Natural killer cell (primary cell): ENCODE measurements around the gene CERCAM. TPM values are rescaled to one million over a fixed set of nuclear protein-coding genes. Genes with fewer than 3 reads are reported as not detected.

Experiments used
- ATAC-seq, 3 donors: fragments of 150-1000 bp in 2 of 3; fragments of 200-7000 bp in 1 of 3; cut with Tn5 transposase; 1 replicate in 1 of 3; 2 replicates in 2 of 3; pipeline ENCODE4 v1.10.0; 2021; ENCODE audit warnings: mild to moderate bottlenecking in 2 of 3, moderate library complexity in 2 of 3
- DNase-seq, 2 donors: peaks; one replicate each; pipeline versions ENCODE4 v3.0.0 to v3.0.0-alpha.2; 2013 to 2021; ENCODE audit warnings: mixed read lengths in 1 of 2
- H3K27ac ChIP-seq: one replicate; pipeline ENCODE4 v1.5.1; 2013; ENCODE audit warnings: mild to moderate bottlenecking, low read length
- H3K27me3 ChIP-seq: one replicate; pipeline ENCODE4 v1.6.1; 2013; ENCODE audit warnings: low read length; ENCODE audit not compliant: control insufficient read depth, insufficient read depth
- H3K36me3 ChIP-seq: one replicate; pipeline ENCODE4 v1.6.1; 2013; ENCODE audit warnings: low read length; ENCODE audit not compliant: control insufficient read depth, insufficient read depth
- H3K4me1 ChIP-seq: one replicate; pipeline ENCODE4 v1.6.1; 2013; ENCODE audit warnings: low read length; ENCODE audit not compliant: control insufficient read depth, insufficient read depth
- H3K4me3 ChIP-seq: one replicate; pipeline ENCODE4 v1.5.1; 2013; ENCODE audit warnings: low read length
- H3K9me3 ChIP-seq: one replicate; pipeline ENCODE4 v1.6.1; 2013; ENCODE audit warnings: low read length; ENCODE audit not compliant: control insufficient read depth, insufficient read depth
- H3K27ac Mint-ChIP-seq, 2 donors: one replicate each; pipeline ENCODE4 v1.8.0; 2022; ENCODE audit warnings: mild to moderate bottlenecking in 2 of 2, mixed read lengths in 2 of 2, moderate library complexity in 1 of 2
- H3K27me3 Mint-ChIP-seq, 2 donors: one replicate each; pipeline ENCODE4 v1.8.0; 2022; ENCODE audit warnings: low read depth in 2 of 2, mixed read lengths in 2 of 2
- H3K36me3 Mint-ChIP-seq: one replicate; pipeline ENCODE4 v1.8.0; 2022; ENCODE audit warnings: mixed read lengths
- H3K4me1 Mint-ChIP-seq, 2 donors: one replicate each; pipeline ENCODE4 v1.8.0; 2022; ENCODE audit warnings: mixed read lengths in 2 of 2
- H3K4me3 Mint-ChIP-seq: one replicate; pipeline ENCODE4 v1.8.0; 2022; ENCODE audit warnings: mild to moderate bottlenecking, moderate library complexity, mixed read lengths
- H3K9me3 Mint-ChIP-seq, 2 donors: one replicate each; pipeline ENCODE4 v1.8.0; 2022; ENCODE audit warnings: mixed read lengths in 2 of 2
- CTCF ChIP-seq: fragments of 200-600 bp; IDR thresholded peaks from one replicate; pipeline ENCODE4 v1.8.0; 2022; ENCODE audit warnings: antibody characterized with exemption
- WGBS: methylation state at CpG from one replicate; pipeline ENCODE4 v1.1.7; 2013; ENCODE audit warnings: missing lambda C conversion rate; ENCODE audit not compliant: insufficient coverage; 5-methylcytosine and 5-hydroxymethylcytosine counted together
- intact Hi-C: fragments of 100-400 bp; cut with micrococcal nuclease; formaldehyde crosslinking; loops from one replicate; pipeline ENCODE4 v1.14.2; 2022
- total RNA-seq, 4 donors: library from RNA; stranded (reverse); fragments of 120-200 nt in 1 of 4; gene quantifications; one replicate each; pipeline versions ENCODE4 v1.2.3 to v1.2.4, GENCODE V29; 2013 to 2022

CERCAM gene
- total RNA-seq, 3 donors from 2014 or later (not counting 1 experiment from before 2014, with no cell fraction given), result 11.5 to 29.6 (median 24.2) TPM

GRCh38 chr9:128429513-128430086 is 8.9 kb downstream of the CERCAM start:
- Mint-ChIP-seq H3K27me3 (no peaks in the 10 kb centered on the region), H3K27ac (no peak overlapping the region), H3K4me3 (no peak overlapping the region), H3K4me1 (no peaks in the 10 kb centered on the region), H3K9me3 (no peaks in the 10 kb centered on the region), H3K36me3 (no peaks in the 10 kb centered on the region)
- Histone ChIP-seq H3K27me3 (no peaks in the 10 kb centered on the region), H3K27ac (no peak overlapping the region), H3K4me3 (no peak overlapping the region), H3K36me3 (no peaks in the 10 kb centered on the region), H3K4me1 (no peaks in the 10 kb centered on the region), H3K9me3 (no peaks in the 10 kb centered on the region)
- TF ChIP-seq CTCF, result no peak
- intact Hi-C loops, result no loop called here
- ATAC-seq (no peak), DNase-seq (no peak)
- WGBS, result 94% methylated on average over 13 of the region's 13 CpGs

GRCh38 chr9:128431207-128431606 is 10.6 kb downstream of the CERCAM start:
- H3K4me1 ChIP-seq, result no peaks in the 10 kb centered on the region
- no peaks in the 10 kb centered on the region for H3K36me3 Mint-ChIP-seq
- no peak overlapping the region for H3K4me3 Mint-ChIP-seq
- no peak overlapping the region for H3K4me3 ChIP-seq
- H3K9me3 Mint-ChIP-seq, result no peaks in the 10 kb centered on the region
- no peak for TF ChIP-seq CTCF
- H3K27ac ChIP-seq, result no peak overlapping the region
- no peak overlapping the region for H3K27ac Mint-ChIP-seq
- H3K27me3 Mint-ChIP-seq, result no peaks in the 10 kb centered on the region
- H3K27me3 ChIP-seq, result no peaks in the 10 kb centered on the region
- no peaks in the 10 kb centered on the region for H3K36me3 ChIP-seq
- no peaks in the 10 kb centered on the region for H3K4me1 Mint-ChIP-seq
- ATAC-seq, result no peak
- no peaks in the 10 kb centered on the region for H3K9me3 ChIP-seq
- WGBS, result 93% methylated on average over 8 of the region's 8 CpGs
- intact Hi-C loops, result no loop called here
- no peak for DNase-seq

- Histone ChIP-seq H3K36me3 (no peaks in the 10 kb centered on the region), H3K4me1 (peaks cover 12% of the 10 kb centered on the region), H3K27ac (no peak overlapping the region), H3K9me3 (no peaks in the 10 kb centered on the region), H3K4me3 (no peak overlapping the region), H3K27me3 (no peaks in the 10 kb centered on the region)
- Mint-ChIP-seq H3K27me3 (no peaks in the 10 kb centered on the region), H3K27ac (no peak overlapping the region), H3K9me3 (no peaks in the 10 kb centered on the region), H3K4me1 (peaks cover 5 to 7% of the 10 kb centered on the region in 2 donors), H3K36me3 (no peaks in the 10 kb centered on the region), H3K4me3 (no peak overlapping the region)
- no peak for TF ChIP-seq CTCF
- ATAC-seq (no peak), DNase-seq (no peak)
- intact Hi-C loops, result no loop called here
- 93% methylated on average over 17 of the region's 17 CpGs for WGBS
Observed at GRCh38 chr9:128434340-128434739, 13.7 kb downstream of the CERCAM start.

GRCh38 chr9:128435611-128436010 is 15.0 kb downstream of the CERCAM start:
- Histone ChIP-seq H3K36me3 (no peaks in the 10 kb centered on the region), H3K27me3 (no peaks in the 10 kb centered on the region), H3K4me1 (peaks cover 12% of the 10 kb centered on the region), H3K27ac (no peak overlapping the region), H3K9me3 (no peaks in the 10 kb centered on the region), H3K4me3 (no peak overlapping the region)
- no peak overlapping the region for H3K4me3 Mint-ChIP-seq
- H3K27me3 Mint-ChIP-seq, result no peaks in the 10 kb centered on the region
- 96% methylated on average over 18 of the region's 18 CpGs for WGBS
- H3K9me3 Mint-ChIP-seq, result no peaks in the 10 kb centered on the region
- DNase-seq (no peak), ATAC-seq (no peak)
- no peak for TF ChIP-seq CTCF
- no peak overlapping the region for H3K27ac Mint-ChIP-seq
- intact Hi-C loops, result no loop called here
- no peaks in the 10 kb centered on the region for H3K36me3 Mint-ChIP-seq
- H3K4me1 Mint-ChIP-seq, result peaks cover 5 to 11% of the 10 kb centered on the region in 2 donors
